ENCODE results near the gene BAG5. TPM values are rescaled to one million over a fixed set of nuclear protein-coding genes. Genes with fewer than 3 reads are reported as not detected.

Gene BAG5
- total RNA-seq, 1 experiment from 2014 or later = 22.5 TPM

DNA sequence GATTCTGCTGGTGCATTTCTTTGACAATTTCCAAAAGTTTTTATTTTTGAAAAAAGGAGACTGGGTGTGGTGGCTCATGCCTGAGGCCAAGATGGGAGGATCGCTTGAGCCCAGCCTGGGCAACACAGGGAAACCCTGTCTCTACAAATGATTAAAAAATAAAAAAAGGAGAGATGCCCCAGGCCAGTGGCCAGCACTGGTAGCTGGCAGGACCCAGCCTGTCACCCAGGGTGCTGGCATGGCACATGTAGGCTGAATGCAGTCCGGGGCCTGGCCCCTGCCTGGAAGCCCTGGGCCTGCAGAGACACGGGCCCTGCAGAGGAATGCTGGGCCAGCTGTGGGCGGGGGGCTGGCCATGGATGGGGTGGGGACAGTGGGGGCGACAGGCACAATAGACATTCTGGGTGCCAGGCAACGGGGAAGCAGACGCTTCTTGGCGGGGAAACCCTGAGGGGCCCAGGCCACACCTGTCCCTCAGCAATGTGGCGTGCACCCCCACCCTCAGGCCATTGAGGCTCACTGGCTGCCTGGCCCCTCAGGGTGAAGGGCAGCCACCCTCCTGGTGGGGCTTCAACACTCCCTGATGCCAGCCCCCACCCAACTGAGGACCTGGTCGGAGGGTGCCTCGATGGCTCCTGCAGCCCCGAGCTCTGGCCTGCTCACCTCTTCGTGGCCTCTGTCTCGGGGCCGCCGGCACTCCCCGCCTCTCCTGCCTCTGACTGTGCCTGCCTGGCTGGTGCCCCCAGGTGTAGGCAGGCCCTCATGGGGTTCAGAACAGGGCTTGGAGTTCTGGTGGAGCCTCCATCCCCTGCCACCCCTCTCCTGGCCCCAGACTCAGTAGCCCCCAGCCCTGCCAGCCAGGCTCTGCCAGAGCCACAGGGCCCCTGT lies 21.4 kb downstream of the BAG5 start:
- peak overlapping the region; percentile 80 for H3K27ac ChIP-seq (ENCODE audit: low read length)
- H3K4me1 ChIP-seq (ENCODE audit: control insufficient read depth, insufficient read depth, low read length) = peaks cover 56% of the 10 kb centered on the region
- BruUV-seq (replicated peaks) = no TSS peak
- TF ChIP-seq TCF7L2 (IDR thresholded peaks at IDR 0.05; ENCODE audit: low read depth, low read length) = no peak
- no peak for TF ChIP-seq POLR2AphosphoS5 (IDR thresholded peaks at IDR 0.05; ENCODE audit: low read depth, low read length)
- TF ChIP-seq REST (IDR thresholded peaks at IDR 0.05; ENCODE audit: insufficient read depth in 1 of 2, low read depth in 2 of 2, low read length in 1 of 2) = no peak
- no peak for TF ChIP-seq SIN3A (IDR thresholded peaks at IDR 0.05; ENCODE audit: borderline replicate concordance, insufficient read depth, low read depth, low read length)
- TF ChIP-seq, protein P1, sequence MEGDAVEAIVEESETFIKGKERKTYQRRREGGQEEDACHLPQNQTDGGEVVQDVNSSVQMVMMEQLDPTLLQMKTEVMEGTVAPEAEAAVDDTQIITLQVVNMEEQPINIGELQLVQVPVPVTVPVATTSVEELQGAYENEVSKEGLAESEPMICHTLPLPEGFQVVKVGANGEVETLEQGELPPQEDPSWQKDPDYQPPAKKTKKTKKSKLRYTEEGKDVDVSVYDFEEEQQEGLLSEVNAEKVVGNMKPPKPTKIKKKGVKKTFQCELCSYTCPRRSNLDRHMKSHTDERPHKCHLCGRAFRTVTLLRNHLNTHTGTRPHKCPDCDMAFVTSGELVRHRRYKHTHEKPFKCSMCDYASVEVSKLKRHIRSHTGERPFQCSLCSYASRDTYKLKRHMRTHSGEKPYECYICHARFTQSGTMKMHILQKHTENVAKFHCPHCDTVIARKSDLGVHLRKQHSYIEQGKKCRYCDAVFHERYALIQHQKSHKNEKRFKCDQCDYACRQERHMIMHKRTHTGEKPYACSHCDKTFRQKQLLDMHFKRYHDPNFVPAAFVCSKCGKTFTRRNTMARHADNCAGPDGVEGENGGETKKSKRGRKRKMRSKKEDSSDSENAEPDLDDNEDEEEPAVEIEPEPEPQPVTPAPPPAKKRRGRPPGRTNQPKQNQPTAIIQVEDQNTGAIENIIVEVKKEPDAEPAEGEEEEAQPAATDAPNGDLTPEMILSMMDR (IDR thresholded peaks at IDR 0.05) = no peak
- POLR2A ChIA-PET = interaction anchor here (0.7 to 1.5 kb wide), 2 partner anchors 11 to 16 kb away, joined by 3 to 5 read pairs; no protein-coding TSS in a partner anchor
- in situ Hi-C loops (cut with HindIII; ENCODE audit: low pct_unique_long_range_greater_than_20kb, low sequenced_read_pairs) (no loop called here), intact Hi-C loops (cut with micrococcal nuclease; ENCODE audit: unreplicated experiment) (no loop called here)
- CTCF ChIA-PET = no interaction called here
- no peaks in the 10 kb centered on the region for H3K9me3 ChIP-seq (ENCODE audit: control insufficient read depth, insufficient read depth, low read depth, low read length)
- H3K27me3 ChIP-seq (ENCODE audit: control insufficient read depth, insufficient read depth, low read length) = no peaks in the 10 kb centered on the region
- H3K4me3 ChIP-seq (ENCODE audit: low read depth in 2 of 2, low read length in 2 of 2) = no peak overlapping the region
- no peak for ATAC-seq
- no peak for DNase-seq (ENCODE audit: low read depth, low spot score)
- no peaks in the 10 kb centered on the region for H3K36me3 ChIP-seq (ENCODE audit: control insufficient read depth, insufficient read depth, low read length)

DNA sequence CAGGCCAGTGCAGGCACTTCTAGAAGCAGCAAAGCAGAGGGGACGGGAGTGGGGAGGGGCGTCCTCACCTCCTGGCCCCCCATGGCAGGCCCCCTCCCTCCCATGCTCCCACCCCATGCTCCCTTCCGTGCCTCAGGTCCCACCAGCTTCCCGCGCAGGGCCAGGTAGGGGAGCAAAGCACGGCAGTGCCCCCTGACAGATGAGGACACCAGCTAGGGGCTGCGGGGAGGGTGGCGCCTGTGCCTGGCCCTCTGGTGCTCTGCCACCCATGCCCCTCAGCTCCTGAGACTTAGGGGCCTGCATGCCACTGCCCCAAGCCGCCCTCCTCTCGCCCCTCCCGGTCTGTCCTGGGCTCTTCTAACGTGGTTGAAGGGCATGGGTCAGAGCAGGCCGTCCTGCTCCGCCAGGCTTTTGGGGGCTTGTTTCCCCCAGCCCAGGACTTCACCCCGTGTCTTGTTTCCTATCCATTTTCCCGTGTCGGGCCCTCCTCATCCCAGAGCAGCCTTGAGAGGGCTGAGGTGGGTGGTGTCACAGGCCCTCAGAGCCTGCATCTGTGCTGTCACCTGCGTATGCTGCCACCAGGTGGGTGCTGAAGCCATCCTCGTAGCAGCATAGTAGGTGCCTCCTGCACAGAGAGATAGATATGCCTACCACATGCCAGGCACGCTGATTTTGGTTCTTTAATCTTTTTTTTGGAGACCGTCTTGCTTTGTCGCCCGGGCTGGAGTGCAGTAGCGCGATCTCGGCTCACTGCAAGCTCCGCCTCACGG lies 23.2 kb downstream of the BAG5 start:
- no peaks in the 10 kb centered on the region for H3K9me3 ChIP-seq (ENCODE audit: control insufficient read depth, insufficient read depth, low read depth, low read length)
- no peaks in the 10 kb centered on the region for H3K36me3 ChIP-seq (ENCODE audit: control insufficient read depth, insufficient read depth, low read length)
- POLR2A ChIA-PET = interaction anchor here (0.9 to 1.2 kb wide), 2 partner anchors 9 to 20 kb away, joined by 4 read pairs; no protein-coding TSS in a partner anchor
- no TSS peak for BruUV-seq (replicated peaks)
- DNase-seq (ENCODE audit: low read depth, low spot score) (no peak), ATAC-seq (no peak)
- CTCF ChIA-PET = interaction anchor here (0.9 kb wide), 1 partner anchor 21 kb away, joined by 3 read pairs; no protein-coding TSS in a partner anchor
- intact Hi-C loops (cut with micrococcal nuclease; ENCODE audit: unreplicated experiment) = no loop called here
- in situ Hi-C loops (cut with HindIII; ENCODE audit: low pct_unique_long_range_greater_than_20kb, low sequenced_read_pairs) = no loop called here
- H3K4me1 ChIP-seq (ENCODE audit: control insufficient read depth, insufficient read depth, low read length) = peaks cover 56% of the 10 kb centered on the region
- H3K4me3 ChIP-seq (ENCODE audit: low read depth in 2 of 2, low read length in 2 of 2) = no peak overlapping the region
- TF ChIP-seq, protein P1 (IDR thresholded peaks at IDR 0.05) = no peak
- TF ChIP-seq POLR2AphosphoS5 (IDR thresholded peaks at IDR 0.05; ENCODE audit: low read depth, low read length) = peak; percentile 12; the same call in 1 of the 2 replicates
- no peaks in the 10 kb centered on the region for H3K27me3 ChIP-seq (ENCODE audit: control insufficient read depth, insufficient read depth, low read length)
- 0 out of 2 replicates have a peak overlapping the region, but pooled peaks have one; percentile 39 for H3K27ac ChIP-seq (ENCODE audit: low read length)
